HCT116 (cell line): ENCODE data around the gene NRROS. TPM values are rescaled to one million over a fixed set of nuclear protein-coding genes. Genes with fewer than 3 reads are reported as not detected.

Experiments
- ATAC-seq: fragments of 200-7000 bp; cut with Tn5 transposase; 2 replicates; pipeline ENCODE4 v1.9.1; 2020; ENCODE audit warnings: mild to moderate bottlenecking, moderate library complexity
- BruUV-seq: library from RNA; stranded (reverse); fragments of 400-500 nt; replicated peaks from 2 replicates; lab custom pipeline; 2021; lab: Mats Ljungman, UMichigan
- CTCF ChIA-PET: fragments of 300-600 bp; sonication (Branson Sonifier 250); formaldehyde crosslinking; loops from one replicate; lab custom pipeline; 2021; ENCODE audit warnings: antibody characterized with exemption; lab: Charles Lee
- POLR2A ChIA-PET: fragments of 300-600, 350-600 bp; sonication (Branson Sonifier 250); formaldehyde crosslinking; loops from one replicate; lab custom pipeline; 2021; ENCODE audit warnings: antibody characterized with exemption; lab: Charles Lee
- RAD21 ChIA-PET, 2 experiments: fragments of 300-600 bp; sonication (Branson Sonifier 250); formaldehyde crosslinking; loops; one replicate each; lab custom pipeline; 2023; ENCODE audit warnings: low total read pairs in 2 of 2; ENCODE audit not compliant: uncharacterized antibody in 2 of 2, unreplicated experiment in 2 of 2, low non-redundant PET in 1 of 2; lab: Charles Lee
- DNase-seq: peaks from one replicate; pipeline ENCODE4 v3.0.0-alpha.2; 2010; ENCODE audit warnings: low read depth, low spot score
- H2AFZ ChIP-seq: fragments of 200-600 bp; shearing (Covaris generic), sonication (generic); 2 replicates; pipeline ENCODE4 v1.6.1; 2017; ENCODE audit warnings: low read depth, mixed run types, mixed read lengths, antibody characterized with exemption, low read length; ENCODE audit not compliant: poor library complexity, severe bottlenecking
- H3K27ac ChIP-seq: 2 replicates; pipeline ENCODE4 v1.5.1; 2012; ENCODE audit warnings: low read depth, low read length
- H3K27me3 ChIP-seq: fragments of 200-600 bp; sonication (generic); 2 replicates; pipeline ENCODE4 v1.6.1; 2016; ENCODE audit warnings: mixed run types, low read length, mixed read lengths; ENCODE audit not compliant: insufficient read depth
- H3K36me3 ChIP-seq, 2 experiments: fragments of 200-500 bp in 1 of 2; fragments of 200-600 bp in 1 of 2; sonication (Bioruptor generic) in 1 of 2; sonication (generic) in 1 of 2; 2 replicates each; pipeline versions ENCODE4 v1.5.1 to v1.6.1; 2014 to 2016; ENCODE audit warnings: low read length in 2 of 2, inconsistent platforms in 1 of 2, mixed read lengths in 1 of 2, mixed run types in 1 of 2; ENCODE audit not compliant: insufficient read depth in 2 of 2, control insufficient read depth in 1 of 2
- H3K4me1 ChIP-seq, 2 experiments: fragments of 200-600 bp in 1 of 2; sonication (generic) in 1 of 2; 2 replicates each; pipeline versions ENCODE4 v1.5.1 to v1.6.1; 2012 to 2017; ENCODE audit warnings: low read length in 2 of 2, inconsistent platforms in 1 of 2, mild to moderate bottlenecking in 1 of 2, mixed read lengths in 1 of 2, mixed run types in 1 of 2, moderate library complexity in 1 of 2; ENCODE audit not compliant: insufficient read depth in 2 of 2, control insufficient read depth in 1 of 2
- H3K4me2 ChIP-seq: fragments of 200-600 bp; sonication (generic); 2 replicates; pipeline ENCODE4 v1.6.1; 2017; ENCODE audit warnings: mixed run types, low read length, mixed read lengths
- H3K4me3 ChIP-seq, 2 experiments: fragments of 200-600 bp in 1 of 2; sonication (generic) in 1 of 2; replicated peaks in 1 of 2; 2 replicates each; pipeline ENCODE4 v1.5.1; 2011 to 2016; ENCODE audit warnings: low read length in 2 of 2, control low read depth in 1 of 2, low read depth in 1 of 2, mild to moderate bottlenecking in 1 of 2, mixed read lengths in 1 of 2, mixed run types in 1 of 2
- H3K79me2 ChIP-seq: fragments of 200-600 bp; sonication (generic); 2 replicates; pipeline ENCODE4 v1.6.1; 2017; ENCODE audit warnings: mild to moderate bottlenecking, mixed run types, low read length, moderate library complexity, mixed read lengths; ENCODE audit not compliant: insufficient read depth
- H3K9ac ChIP-seq: fragments of 200-600 bp; sonication (generic); 2 replicates; pipeline ENCODE4 v1.6.1; 2016; ENCODE audit warnings: low read length, mixed read lengths
- H3K9me2 ChIP-seq: fragments of 200-600 bp; sonication (generic), shearing (Covaris generic); 2 replicates; pipeline ENCODE4 v1.6.1; 2017; ENCODE audit warnings: mixed run types, mild to moderate bottlenecking, moderate library complexity; ENCODE audit not compliant: insufficient read depth
- H3K9me3 ChIP-seq, 2 experiments: fragments of 200-500 bp in 1 of 2; fragments of 200-600 bp in 1 of 2; sonication (Bioruptor generic) in 1 of 2; sonication (generic) in 1 of 2; 2 replicates each; pipeline ENCODE4 v1.6.1; 2014 to 2017; ENCODE audit warnings: low read length in 2 of 2, mixed read lengths in 2 of 2, inconsistent platforms in 1 of 2, low read depth in 1 of 2, mild to moderate bottlenecking in 1 of 2, mixed run types in 1 of 2, moderate library complexity in 1 of 2; ENCODE audit not compliant: control insufficient read depth in 1 of 2, insufficient read depth in 1 of 2
- H4K20me1 ChIP-seq: fragments of 200-600 bp; sonication (generic), shearing (Covaris generic); 2 replicates; pipeline ENCODE4 v1.6.1; 2017; ENCODE audit warnings: mixed run types, mild to moderate bottlenecking, moderate library complexity; ENCODE audit not compliant: insufficient read depth
- CBX3 ChIP-seq: IDR thresholded peaks from 2 replicates; pipeline ENCODE4 v1.6.1; 2012; ENCODE audit warnings: low read depth
- CEBPB ChIP-seq: IDR thresholded peaks from 2 replicates; pipeline ENCODE4 v1.6.1; 2012; ENCODE audit warnings: low read depth
- EGR1 ChIP-seq: IDR thresholded peaks from 2 replicates; pipeline ENCODE4 v1.6.1; 2012; ENCODE audit warnings: low read depth
- ELF1 ChIP-seq: IDR thresholded peaks from 2 replicates; pipeline ENCODE4 v1.6.1; 2012; ENCODE audit warnings: low read depth, borderline replicate concordance
- EZH2 ChIP-seq: fragments of 200-600 bp; sonication (generic); IDR thresholded peaks from 2 replicates; pipeline ENCODE4 v1.6.1; 2017; ENCODE audit warnings: antibody characterized with exemption, mixed run types
- EZH2phosphoT487 ChIP-seq: fragments of 200-600 bp; IDR thresholded peaks from 2 replicates; pipeline ENCODE4 v1.6.1; 2018; ENCODE audit warnings: antibody characterized with exemption, borderline replicate concordance
- FOSL1 ChIP-seq: IDR thresholded peaks from 2 replicates; pipeline ENCODE4 v1.6.1; 2012; ENCODE audit warnings: low read depth
- JUND ChIP-seq: IDR thresholded peaks from 2 replicates; pipeline ENCODE4 v1.6.1; 2012
- POLR2AphosphoS5 ChIP-seq: IDR thresholded peaks from 2 replicates; pipeline ENCODE4 v1.6.1; 2011; ENCODE audit warnings: mild to moderate bottlenecking, low read depth, low read length, moderate library complexity
- RAD21 ChIP-seq: IDR thresholded peaks from 2 replicates; pipeline ENCODE4 v1.6.1; 2012; ENCODE audit warnings: low read depth, mild to moderate bottlenecking
- SIN3A ChIP-seq: IDR thresholded peaks from 2 replicates; pipeline ENCODE4 v1.6.1; 2012; ENCODE audit warnings: low read depth
- SP1 ChIP-seq: IDR thresholded peaks from 2 replicates; pipeline ENCODE4 v1.6.1; 2012; ENCODE audit warnings: low read depth
- YY1 ChIP-seq: IDR thresholded peaks from 2 replicates; pipeline ENCODE4 v1.6.1; 2011; ENCODE audit warnings: low read length, low read depth, moderate library complexity, mild to moderate bottlenecking; ENCODE audit not compliant: insufficient replicate concordance; ENCODE audit errors: extremely low read depth
- ZFX ChIP-seq: fragments of 450-650 bp; IDR thresholded peaks from 2 replicates; pipeline ENCODE4 v1.6.1; 2017
- ZNF274 ChIP-seq: fragments of 200-500 bp; sonication (Bioruptor generic); IDR thresholded peaks from 2 replicates; pipeline ENCODE4 v1.6.1; 2014; ENCODE audit warnings: mild to moderate bottlenecking, low read depth, low read length, inconsistent platforms
- intact Hi-C: fragments of 100-400 bp; cut with micrococcal nuclease; formaldehyde crosslinking; loops from 2 replicates; pipeline ENCODE4 v1.10.0; 2022
- total RNA-seq: library from RNA; stranded (reverse); gene quantifications from one replicate; pipeline ENCODE4 v1.2.1, GENCODE V29; 2021; ENCODE audit not compliant: unreplicated experiment
- TF ChIP-seq, protein P1 (sequence below): IDR thresholded peaks from 2 replicates; pipeline ENCODE4 v1.6.1; 2012; ENCODE audit warnings: low read depth
- TF ChIP-seq, protein P2 (sequence below): IDR thresholded peaks from 2 replicates; pipeline ENCODE4 v1.6.1; 2012
- TF ChIP-seq, protein P3 (sequence below): IDR thresholded peaks from 2 replicates; pipeline ENCODE4 v1.6.1; 2012

The NRROS gene
- total RNA-seq, 1 experiment from 2014 or later = 0.12 TPM

DNA sequence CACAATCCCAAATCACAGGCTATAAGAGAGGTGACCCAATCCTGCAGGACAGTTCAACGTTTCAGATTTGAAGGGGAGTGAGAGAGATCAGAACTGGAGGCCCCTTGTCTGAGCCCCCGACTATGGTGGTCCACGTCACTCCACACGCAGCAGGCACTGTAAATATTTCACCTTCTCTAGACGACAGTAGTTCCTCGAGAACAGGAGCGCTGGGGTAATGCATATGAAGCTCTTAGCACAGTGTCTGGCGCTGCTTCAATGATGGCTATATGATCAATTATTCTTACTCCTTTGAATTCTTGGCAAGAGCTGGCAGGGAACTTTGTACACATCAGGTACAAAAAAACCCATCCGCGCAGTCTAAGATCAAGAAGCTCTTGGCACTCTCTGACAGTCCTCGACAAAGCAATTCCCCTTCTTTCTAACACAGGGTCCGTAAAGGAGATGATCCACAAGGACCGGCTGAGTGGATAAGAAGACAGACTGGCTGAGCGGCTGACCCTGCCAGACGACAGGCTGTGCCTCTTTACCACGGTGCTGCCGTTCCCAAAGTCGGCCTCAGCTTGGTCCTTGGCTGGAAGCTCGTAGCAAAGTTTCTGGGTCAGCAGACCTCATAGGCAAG is 522 bp upstream of the NRROS start:
- H2AFZ ChIP-seq = no peak overlapping the region
- no TSS peak for BruUV-seq
- ATAC-seq = no peak

DNA sequence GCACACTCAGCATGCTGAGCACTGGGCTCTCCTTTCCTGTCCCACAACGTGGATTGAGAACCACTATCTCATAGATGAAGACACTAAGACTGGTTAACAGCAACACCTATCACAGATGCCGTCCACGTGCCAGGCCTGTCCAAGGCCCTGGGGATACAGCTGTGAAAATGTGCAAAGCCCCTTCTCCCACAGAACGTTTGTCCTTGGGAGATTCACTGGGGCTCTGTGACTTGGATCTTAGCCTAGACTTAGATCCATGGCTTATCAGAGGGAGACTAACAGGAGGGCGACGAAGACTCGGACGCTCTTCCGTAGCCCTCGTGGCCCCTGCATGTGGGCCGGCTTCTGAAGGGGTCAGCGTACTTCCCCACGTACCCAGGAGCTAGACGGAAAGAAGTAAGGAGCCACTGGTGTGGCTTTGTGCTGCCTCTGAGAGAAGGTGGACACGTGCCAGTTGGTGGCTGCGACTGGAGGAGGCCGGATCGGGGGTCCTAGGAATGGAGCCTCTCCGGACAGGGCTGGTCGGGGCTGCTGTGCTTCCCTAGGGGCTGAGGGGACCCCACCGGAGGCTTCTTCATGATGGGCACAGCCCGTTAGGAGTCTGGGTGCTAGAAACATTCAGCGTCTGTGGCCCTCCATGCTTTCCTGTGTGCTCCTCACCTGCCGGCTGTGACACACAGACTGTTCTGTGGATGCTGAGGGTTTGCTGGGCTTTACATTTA is 964 bp downstream of the NRROS start:
- Histone ChIP-seq H3K79me2 (no peaks in the 10 kb centered on the region), H3K9ac (no peak overlapping the region), H3K27ac (no peak overlapping the region), H4K20me1 (no peaks in the 10 kb centered on the region), H3K9me3 (no peaks in the 10 kb centered on the region), H3K4me1 (no peaks in the 10 kb centered on the region), H2AFZ (no peak overlapping the region), H3K4me2 (no peak overlapping the region), H3K36me3 (no peaks in the 10 kb centered on the region), H3K4me3 (no peak overlapping the region), H3K9me2 (no peaks in the 10 kb centered on the region), H3K27me3 (no peaks in the 10 kb centered on the region)
- intact Hi-C loops = no loop called here
- ChIA-PET CTCF (no interaction called here), RAD21 (no interaction called here), POLR2A (no interaction called here)
- ATAC-seq (no peak), DNase-seq (no peak)
- no TSS peak for BruUV-seq
- TF ChIP-seq FOSL1 (no peak), CBX3 (no peak), EZH2phosphoT487 (no peak), ELF1 (no peak), JUND (no peak), SP1 (no peak), CEBPB (no peak), ZFX (no peak), POLR2AphosphoS5 (no peak), EZH2 (no peak), RAD21 (no peak)
- TF ChIP-seq, protein P1, sequence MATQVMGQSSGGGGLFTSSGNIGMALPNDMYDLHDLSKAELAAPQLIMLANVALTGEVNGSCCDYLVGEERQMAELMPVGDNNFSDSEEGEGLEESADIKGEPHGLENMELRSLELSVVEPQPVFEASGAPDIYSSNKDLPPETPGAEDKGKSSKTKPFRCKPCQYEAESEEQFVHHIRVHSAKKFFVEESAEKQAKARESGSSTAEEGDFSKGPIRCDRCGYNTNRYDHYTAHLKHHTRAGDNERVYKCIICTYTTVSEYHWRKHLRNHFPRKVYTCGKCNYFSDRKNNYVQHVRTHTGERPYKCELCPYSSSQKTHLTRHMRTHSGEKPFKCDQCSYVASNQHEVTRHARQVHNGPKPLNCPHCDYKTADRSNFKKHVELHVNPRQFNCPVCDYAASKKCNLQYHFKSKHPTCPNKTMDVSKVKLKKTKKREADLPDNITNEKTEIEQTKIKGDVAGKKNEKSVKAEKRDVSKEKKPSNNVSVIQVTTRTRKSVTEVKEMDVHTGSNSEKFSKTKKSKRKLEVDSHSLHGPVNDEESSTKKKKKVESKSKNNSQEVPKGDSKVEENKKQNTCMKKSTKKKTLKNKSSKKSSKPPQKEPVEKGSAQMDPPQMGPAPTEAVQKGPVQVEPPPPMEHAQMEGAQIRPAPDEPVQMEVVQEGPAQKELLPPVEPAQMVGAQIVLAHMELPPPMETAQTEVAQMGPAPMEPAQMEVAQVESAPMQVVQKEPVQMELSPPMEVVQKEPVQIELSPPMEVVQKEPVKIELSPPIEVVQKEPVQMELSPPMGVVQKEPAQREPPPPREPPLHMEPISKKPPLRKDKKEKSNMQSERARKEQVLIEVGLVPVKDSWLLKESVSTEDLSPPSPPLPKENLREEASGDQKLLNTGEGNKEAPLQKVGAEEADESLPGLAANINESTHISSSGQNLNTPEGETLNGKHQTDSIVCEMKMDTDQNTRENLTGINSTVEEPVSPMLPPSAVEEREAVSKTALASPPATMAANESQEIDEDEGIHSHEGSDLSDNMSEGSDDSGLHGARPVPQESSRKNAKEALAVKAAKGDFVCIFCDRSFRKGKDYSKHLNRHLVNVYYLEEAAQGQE = no peak
- TF ChIP-seq, protein P2, sequence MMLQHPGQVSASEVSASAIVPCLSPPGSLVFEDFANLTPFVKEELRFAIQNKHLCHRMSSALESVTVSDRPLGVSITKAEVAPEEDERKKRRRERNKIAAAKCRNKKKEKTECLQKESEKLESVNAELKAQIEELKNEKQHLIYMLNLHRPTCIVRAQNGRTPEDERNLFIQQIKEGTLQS = no peak
- TF ChIP-seq, protein P3, sequence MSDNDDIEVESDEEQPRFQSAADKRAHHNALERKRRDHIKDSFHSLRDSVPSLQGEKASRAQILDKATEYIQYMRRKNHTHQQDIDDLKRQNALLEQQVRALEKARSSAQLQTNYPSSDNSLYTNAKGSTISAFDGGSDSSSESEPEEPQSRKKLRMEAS = no peak

More for the DNA sequence above, 522 bp upstream of the NRROS start:
- no peak for DNase-seq
- Histone ChIP-seq H3K36me3 (no peaks in the 10 kb centered on the region), H3K9me3 (no peaks in the 10 kb centered on the region), H3K79me2 (no peaks in the 10 kb centered on the region), H4K20me1 (no peaks in the 10 kb centered on the region), H3K9ac (no peak overlapping the region), H3K27me3 (no peaks in the 10 kb centered on the region), H3K4me3 (no peak overlapping the region), H3K4me1 (no peaks in the 10 kb centered on the region), H3K4me2 (no peak overlapping the region), H3K9me2 (no peaks in the 10 kb centered on the region), H3K27ac (no peak overlapping the region)
- ChIA-PET RAD21 (no interaction called here), CTCF (no interaction called here), POLR2A (no interaction called here)
- intact Hi-C loops = no loop called here
- TF ChIP-seq ZNF274 (no peak), ZFX (no peak), CBX3 (no peak), EGR1 (no peak), YY1 (no peak), RAD21 (no peak), CEBPB (no peak), EZH2phosphoT487 (no peak), SIN3A (no peak)
- TF ChIP-seq, protein P3 = no peak
